Activated CD4-positive, alpha-beta T cell treated with anti-CD3 and anti-CD28 coated beads, Interleukin-2, Interleukin-4, amounts not matched to agents 100 ng/mL and 50 ng/mL, durations not matched to agents 16 hours and 8 hours (primary cell): Measurements from ENCODE around the gene NIPBL.
"Not testable (repeated sequence)": the region's sequence is repeated elsewhere in the genome, so short reads cannot be mapped to it uniquely, and the experiment has no call there.

Source experiments
- DNase-seq: peaks from one replicate; pipeline ENCODE4 v3.0.0-alpha.2; 2020; ENCODE audit warnings: low spot score

The NIPBL gene

DNA sequence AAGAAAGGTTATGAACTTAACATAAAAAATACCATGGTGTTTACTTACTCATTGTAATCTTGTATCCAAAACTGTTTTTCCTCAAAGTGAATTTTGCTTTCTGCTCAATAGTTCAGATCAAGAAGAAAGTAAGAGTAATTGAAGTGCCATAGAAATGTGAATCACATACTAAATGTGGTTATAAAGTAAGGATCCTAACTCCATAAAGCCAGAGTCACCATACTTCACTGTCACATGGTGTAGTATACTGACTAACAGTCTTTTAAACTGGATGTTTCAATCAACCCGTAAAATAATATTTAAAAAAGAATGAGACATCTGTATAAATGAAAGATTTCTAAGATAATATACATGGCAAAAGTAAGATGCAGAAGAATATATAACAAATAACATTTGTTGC lies 72.1 kb downstream of the NIPBL start:
- DNase-seq, result no peak

DNA sequence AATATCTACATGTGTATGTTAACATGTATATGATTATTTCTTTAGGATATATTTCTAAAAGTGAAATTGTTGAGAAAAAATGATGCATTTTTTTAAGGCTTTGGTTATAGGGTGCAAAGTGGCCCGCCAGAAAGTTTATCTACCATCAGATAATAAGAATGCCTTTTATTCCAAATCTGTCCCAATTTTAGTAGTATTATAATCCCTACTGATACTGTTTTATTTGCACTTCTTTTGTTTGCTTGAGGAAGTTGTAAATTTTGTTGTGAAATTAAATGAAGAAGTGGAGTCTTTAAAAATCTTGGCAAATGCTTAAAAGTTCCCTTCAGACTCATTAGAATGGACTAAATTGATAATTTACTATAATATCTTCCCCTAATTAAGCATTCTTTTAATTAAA lies 73.0 kb downstream of the NIPBL start:
- no peak for DNase-seq

DNA sequence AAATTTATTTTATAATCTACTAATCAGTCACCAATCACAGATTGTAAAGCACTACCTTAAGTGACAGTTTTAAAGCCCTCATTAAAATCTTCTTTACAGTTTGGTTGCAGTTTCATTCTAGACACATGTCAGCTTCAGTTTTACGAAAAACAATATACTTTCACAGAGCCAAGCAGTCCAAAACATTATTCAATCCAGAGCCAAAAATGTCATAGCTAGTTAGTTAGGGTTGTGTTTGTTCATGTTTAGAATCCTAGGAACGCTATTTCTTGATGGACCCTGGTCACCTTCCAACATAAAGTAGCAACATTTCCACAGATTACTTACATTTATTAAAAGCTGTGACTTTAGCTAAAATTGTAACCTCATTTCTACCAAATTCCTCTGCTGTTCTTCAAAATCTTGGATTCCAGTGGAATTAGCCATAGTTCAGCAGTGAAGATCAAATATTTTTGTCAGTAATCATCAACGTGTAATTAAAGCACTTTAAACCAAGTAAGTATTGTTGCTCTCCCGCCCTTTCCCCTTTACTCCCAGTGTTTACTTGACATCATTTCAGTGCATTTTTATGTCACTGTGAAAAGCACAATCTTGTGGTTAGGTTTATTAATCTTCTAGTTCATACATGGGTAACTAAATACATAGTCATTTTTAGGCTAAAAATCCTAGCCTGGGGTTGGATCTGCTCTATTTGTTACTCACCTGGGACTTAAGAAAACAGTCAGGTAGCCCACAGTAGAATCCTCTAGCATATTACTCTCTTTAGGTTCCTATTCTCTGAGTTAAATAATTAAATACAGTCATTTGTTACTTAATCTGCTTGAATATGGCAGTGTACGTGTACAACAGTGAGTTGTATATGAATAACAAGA lies 74.3 kb downstream of the NIPBL start:
- DNase-seq, result no peak

DNA sequence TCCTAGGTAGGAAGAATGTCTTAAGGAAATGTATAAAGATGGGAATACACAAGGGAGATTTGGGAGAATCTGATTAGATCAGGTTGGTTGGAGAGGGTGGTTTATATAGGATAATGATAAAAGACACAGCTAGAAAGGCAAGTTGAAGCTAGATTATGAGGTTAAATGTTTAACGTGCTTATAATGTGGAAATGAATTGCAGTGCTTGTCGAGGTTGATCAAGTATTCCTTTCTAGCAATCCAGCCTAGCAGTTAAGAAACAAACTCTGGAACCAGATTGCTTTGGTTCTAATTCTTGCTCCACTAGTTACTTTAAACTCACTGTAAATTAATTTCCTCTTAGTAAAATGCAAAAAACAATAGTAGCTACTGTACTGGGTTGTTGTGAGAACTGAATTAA lies 76.5 kb downstream of the NIPBL start:
- DNase-seq, result no peak

DNA sequence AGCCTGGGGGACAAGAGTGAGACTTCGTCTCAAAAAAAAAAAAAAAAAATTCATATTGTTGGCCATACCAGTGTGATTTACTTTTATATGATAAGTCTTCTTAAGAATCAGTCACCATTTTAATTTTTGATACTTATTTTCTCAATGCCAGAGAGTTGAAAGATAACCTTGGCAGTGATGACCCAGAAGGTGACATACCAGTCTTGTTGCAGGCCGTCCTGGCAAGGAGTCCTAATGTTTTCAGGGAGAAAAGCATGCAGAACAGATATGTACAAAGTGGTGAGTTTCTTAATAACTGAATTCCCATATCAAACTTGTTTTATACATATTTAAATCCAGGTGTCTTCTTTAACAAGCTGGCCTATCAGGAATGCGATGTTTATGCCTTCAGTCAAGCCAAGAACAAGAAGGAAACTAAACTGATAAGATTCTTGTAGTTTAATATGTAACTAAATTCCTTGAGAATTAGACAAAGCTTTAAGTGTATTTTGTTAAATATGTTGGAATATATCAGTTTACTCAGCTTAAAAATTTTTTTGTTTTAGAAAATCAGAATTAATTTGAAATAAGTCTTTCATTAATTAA lies 81.5 kb downstream of the NIPBL start:
- no peak for DNase-seq

DNA sequence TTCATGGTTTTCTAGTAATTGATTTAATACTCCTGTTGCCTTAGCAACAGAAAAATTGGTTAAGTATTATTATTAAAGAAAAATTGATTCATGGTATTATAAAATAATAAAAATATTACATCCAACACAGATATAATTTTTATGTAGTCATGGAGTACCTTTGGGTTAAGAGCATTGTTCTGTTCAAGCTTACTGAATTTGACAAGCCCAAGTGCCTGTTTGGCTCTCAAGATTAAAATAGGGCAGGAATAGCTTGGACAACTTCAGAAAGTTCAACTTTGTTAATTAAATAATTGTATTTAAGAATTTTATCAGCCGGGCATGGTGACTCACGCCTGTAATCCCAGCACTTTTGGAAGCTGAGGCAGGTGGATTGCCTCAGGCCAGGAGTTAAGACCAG lies 82.0 kb downstream of the NIPBL start:
- DNase-seq, result no peak

DNA sequence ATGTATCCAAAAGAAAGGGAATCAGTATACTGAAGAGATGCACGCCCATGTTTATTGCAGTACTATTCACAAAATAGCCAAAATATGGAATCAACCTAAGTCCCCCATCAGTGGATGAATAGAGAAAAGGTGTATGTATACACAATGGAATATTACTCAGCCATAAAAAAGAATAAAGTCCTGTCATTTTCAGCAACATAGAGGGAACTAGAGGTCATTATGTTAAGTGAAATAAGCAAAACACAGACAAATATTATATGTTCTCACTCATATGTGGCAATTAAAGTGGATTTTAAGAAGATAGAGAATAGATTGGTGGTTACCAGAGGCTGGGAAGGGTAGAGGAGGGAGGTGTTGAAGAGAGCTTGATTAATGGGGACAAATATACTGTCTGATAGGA lies 88.6 kb downstream of the NIPBL start:
- no peak for DNase-seq

DNA sequence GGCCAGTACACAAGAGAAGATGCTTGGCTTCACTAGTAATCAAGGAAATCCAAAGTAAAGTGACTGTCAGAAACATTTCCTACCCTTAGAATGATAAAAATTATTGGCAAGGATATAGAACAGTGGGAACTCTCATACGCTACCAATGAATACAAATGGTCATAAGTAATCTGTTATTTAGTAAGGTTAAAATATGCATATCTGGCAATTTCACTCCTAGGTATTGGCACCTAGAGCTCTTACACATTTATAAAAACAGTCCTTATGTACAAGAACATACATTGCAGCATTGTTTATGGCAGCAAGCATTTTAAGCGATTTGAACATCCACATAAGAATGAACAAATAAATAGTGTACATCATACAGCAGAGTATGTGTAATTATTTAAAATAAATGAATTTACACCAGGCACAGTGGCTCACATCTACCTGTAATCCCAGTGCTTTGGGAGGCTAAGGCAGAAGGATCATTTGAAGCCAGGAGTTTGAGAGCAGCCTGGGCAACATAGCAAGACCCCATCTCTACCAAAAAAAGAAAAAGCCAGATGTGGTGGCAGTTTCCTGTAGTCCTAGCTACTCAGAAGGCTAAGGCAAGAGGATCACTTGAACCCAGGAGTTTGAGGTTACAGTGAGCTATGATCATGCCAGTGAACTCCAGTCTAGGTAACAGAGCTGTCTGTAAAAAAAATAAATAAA lies 93.3 kb downstream of the NIPBL start:
- DNase-seq, result no peak

DNA sequence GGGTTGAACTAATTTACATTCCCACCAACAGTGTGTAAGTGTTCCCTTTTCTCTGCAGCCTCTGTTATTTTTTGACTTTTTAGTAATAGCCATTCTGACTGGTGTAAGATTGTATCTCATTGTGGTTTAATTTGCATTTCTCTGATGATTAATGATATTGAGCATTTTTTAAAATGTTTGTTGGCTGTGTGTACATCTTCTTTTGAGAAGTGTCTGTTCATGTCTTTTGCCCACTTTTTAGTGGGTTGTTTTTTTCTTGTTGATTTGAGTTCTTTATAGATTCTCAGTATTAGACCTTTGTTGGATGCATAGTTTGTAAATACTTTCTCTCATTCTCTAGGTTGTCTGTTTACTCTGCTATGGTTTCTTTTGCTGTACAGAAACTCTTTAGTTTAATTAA lies 101.6 kb downstream of the NIPBL start:
- DNase-seq, result no peak

DNA sequence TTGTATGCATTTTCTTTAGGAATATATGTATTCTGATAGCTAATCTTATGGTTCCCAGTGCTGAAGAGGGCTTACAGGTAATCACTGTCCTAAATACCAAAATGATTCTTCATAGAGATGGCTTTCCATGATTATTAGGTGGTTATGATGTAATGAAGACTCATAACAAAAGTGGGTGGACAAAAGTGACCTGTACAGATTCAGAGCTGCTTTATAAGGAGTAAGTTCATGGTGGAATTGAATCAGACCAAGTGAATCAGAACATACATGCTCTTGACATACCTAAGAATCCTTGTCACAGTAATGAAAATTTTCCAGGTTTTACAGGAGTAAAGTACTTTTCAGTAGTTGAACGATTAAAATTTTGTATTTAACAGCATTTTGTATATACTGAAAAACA lies 105.6 kb downstream of the NIPBL start:
- DNase-seq, result no peak

DNA sequence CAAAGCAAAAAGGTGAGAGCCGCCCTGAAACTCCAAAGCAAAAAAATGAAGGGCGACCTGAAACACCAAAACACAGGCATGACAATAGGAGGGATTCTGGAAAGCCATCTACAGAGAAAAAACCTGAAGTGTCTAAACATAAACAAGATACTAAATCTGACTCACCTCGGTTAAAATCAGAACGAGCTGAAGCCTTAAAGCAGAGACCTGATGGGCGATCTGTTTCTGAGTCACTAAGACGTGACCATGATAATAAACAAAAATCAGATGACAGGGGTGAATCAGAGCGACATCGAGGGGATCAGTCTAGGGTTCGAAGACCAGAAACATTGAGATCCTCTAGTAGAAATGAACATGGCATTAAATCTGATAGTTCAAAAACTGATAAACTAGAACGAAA lies 108.8 kb downstream of the NIPBL start:
- no peak for DNase-seq

DNA sequence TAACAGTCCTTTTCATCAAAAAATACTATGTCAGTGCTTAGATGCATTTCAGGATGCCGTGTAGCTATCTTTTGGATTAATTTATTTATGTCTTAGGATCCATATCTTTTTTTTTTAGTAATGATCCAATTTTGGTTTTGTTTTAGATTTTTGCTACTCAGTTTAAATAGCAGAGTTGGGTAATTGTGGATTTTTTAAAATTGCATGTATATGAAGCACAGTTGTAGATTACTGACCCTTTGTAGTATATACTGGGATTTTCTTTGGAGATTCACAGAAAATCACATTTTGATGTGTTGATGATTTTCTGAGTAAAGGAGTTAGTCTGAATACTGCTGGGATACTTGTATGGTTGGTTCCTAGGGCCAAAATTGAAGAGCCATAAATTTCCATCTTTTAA lies 111.8 kb downstream of the NIPBL start:
- DNase-seq, result no peak

DNA sequence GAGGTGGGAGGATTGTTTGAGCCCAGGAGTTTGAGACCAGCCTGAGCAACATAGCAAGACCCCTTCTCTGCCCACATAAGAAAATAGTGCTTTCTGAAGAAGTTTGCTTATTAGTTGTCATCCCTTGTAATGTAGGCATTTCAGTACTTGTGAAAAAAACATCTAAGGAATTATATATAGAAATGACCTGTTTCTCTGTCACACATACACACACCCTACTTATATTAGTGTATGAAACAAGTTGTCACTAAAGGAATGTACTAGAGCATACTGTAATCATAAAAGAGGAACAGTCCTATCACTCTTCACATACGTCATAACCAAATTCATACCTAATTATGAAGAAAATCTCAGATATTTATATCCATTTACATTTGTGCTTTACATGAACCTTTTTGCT lies 122.0 kb downstream of the NIPBL start:
- no peak for DNase-seq

DNA sequence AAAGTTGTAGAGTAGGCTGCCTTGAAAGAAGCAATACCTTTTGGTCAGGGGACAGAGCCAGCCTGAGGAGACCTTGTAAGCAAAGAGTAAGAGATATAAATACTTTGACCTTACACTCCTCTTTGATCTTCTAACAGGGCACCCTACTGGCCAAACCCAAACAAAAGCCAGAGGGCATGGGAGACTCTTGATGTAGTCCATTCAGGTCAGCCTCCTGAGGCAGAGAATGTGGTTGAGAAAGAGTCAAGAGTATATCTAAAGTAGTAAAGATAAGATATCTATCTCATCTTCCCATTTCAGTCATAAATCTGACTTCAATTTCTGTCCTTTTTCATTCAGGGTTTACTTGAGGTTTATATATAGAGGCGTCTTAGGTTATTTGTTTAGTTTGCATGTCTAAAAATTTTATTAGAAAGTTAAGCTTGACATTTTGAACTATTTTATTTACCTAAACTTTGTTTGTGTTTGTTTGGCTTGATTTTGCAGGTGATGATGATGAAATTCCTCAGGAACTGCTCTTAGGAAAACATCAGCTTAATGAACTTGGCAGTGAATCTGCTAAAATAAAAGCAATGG lies 125.7 kb downstream of the NIPBL start:
- no peak for DNase-seq

DNA sequence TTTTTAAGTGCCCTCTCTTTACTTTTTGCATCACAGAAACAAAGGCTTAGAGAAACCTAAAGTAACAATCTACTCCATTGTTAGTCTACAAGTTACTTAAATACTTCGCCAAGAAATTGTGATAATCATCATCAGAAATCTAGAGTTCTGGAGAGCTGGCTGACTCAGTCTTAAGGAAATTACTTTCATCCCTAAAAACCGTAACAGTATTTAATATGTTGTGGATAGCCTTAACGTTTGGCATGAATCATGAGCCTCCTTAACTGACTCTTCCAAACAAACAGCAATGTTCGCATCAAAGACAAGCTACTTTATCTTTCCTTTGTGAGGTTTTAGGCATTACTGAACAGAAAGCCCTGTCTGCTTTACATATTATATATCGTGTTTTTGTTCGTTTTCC lies 128.7 kb downstream of the NIPBL start:
- DNase-seq, result no peak

DNA sequence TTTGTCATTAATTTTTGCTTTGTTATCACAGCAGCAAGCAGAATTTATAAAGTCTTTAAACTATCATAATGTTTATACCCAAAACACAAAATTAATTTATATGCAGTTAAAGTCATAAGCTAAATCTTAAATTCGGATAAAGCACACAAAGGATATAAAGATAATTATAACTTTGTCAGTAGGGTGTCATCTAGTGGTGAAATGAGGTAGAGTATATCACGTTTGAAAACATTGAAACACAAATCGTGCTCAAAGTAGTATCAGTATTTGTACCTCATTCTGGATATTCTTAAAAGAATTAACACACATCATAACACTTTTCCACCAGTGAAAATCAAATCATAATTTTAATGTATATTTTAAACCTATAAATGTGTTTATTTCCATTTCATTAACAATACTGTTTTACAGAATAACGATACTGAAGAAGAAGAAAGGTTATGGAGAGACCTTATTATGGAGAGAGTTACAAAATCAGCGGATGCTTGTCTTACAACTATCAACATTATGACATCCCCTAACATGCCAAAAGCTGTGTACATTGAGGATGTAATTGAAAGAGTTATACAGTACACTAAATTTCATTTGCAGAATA lies 129.5 kb downstream of the NIPBL start:
- no peak for DNase-seq

DNA sequence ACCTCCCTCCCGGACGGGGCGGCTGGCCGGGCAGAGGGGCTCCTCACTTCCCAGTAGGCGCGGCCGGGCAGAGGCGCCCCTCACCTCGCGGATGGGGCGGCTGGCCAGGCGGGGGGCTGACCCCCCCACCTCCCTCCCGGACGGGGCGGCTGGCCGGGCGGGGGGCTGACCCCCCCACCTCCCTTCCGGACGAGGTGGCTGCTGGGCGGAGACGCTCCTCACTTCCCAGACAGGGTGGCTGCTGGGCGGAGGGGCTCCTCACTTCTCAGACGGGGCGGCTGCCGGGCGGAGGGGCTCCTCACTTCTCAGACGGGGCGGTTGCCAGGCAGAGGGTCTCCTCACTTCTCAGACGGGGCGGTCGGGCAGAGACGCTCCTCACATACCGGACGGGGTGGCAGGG lies 136.6 kb downstream of the NIPBL start:
- DNase-seq, result not testable (repeated sequence)

DNA sequence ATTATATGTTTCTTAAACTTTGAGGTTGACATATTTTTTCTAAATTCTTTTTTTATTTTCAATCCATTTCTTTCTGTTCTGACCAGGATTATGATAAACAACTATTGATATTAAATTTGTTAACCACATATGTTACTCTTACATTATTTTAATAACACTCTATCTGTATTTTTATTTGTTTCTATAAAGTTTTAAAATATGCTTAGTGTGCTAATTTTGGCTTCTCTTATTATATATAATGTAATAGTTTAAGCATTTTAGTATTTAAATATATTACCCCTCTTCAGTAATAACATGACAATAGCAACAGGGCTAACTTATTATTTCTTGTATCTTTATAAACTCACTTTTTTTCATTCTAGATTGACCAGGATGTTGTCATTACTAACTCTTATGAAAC lies 137.8 kb downstream of the NIPBL start:
- no peak for DNase-seq

DNA sequence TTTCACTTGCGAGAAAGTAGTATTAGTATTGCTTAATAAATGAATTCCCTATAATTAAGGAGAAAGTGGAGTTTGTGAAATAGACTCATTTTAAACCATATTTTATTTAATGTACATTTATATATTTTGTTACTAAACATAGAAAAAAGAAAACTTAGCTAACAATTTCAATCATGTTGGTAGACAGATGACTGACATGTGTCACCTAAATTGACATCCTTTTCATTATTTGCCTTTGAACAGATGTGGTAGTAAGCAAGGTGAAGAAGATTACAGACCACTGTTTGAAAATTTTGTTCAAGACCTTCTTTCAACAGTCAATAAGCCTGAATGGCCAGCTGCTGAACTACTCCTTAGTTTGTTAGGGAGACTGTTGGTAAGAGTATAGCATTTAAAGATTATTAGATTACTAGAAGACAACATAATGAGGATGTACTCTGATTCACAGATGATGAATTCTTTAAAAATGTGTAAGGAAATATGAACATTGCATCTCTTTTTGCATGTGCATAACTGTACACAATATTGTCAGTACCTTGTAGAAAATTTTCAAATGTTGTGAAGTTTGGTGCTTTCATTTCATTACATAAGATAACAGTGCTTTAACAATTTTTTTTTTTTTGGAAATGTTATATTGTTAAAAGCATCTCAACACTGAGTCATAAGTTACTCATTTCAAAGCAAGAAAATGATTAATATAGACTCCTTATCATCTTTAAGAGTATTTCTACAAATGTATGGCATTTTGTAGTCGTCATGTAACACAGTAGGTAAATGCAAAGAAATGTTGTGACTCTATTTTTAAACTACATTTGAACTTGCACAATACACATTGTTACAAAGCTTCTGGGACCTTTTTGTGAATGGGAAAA lies 139.5 kb downstream of the NIPBL start:
- DNase-seq, result no peak

DNA sequence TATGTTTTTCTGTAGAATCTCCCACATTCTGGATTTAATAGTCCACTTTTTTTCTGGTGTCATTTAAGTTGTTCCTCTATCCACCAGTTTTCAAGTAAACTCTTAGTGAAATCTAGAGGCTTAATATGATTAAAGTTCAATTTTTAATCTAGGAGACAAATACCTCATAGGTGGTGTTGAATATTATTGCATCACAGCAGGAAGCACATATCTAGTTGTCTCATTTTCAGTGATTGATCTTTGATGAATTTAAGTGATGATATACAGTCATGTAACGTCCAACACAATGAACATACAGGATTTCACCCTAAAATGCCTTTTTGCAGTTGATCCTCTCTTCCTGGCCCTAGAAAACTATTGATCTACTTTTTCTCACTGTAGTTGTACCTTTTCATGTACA lies 152.3 kb downstream of the NIPBL start:
- no peak for DNase-seq

DNA sequence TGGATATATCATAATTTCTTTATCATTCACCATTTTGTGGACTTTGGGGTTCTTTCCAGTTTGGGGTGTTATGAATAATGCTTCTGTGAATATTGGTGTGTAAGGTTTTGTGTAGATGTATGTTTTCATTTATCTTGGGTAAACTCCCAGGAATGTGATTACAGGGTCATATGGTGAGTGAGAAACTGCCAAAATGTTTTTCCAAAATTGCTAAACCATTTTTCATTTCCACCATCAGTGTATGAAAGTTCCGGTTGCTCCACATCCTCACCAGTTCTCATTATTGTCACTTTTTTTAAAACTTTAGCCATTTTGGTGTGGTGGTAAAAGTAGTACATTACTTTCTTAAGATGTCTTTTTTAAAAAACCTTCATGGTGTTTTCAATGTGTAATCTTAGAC lies 152.9 kb downstream of the NIPBL start:
- DNase-seq, result no peak

DNA sequence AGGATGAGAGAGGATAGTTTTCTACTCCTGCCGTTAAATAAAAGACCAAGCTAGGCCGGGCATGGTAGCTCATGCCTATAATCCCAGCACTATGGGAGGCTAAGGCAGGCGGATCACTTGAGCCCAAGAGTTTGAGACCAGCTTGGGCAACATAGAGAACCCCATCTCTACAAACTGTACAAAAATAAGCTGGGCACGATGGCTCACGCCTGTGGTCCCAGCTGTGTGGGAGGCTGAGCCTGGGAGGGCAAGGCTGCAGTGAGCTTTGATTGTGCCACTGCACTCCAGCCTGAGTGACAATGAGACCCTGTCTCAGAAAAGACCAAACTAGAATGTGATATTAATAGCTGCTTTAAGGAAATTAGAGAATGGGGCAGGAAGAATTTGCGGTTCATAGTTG lies 158.4 kb downstream of the NIPBL start:
- DNase-seq, result no peak
